GM19099 (cell line): ENCODE measurements around the gene MED27.

Experiments used
- POLR2A ChIP-seq: IDR thresholded peaks from 3 replicates; pipeline ENCODE4 v1.6.1; 2011; ENCODE audit warnings: low read depth; ENCODE audit not compliant: insufficient read length; ENCODE audit errors: extremely low read depth

MED27 gene

GRCh38 chr9:132039284-132039683, 40.4 kb downstream of the MED27 start:
- TF ChIP-seq POLR2A, result no peak

- TF ChIP-seq POLR2A, result no peak
Observed at GRCh38 chr9:132037458-132037857, 42.2 kb downstream of the MED27 start.

- no peak for TF ChIP-seq POLR2A
Observed at GRCh38 chr9:132036521-132036920, 43.1 kb downstream of the MED27 start.

GRCh38 chr9:132035679-132036078, 44.0 kb downstream of the MED27 start:
- no peak for TF ChIP-seq POLR2A

- TF ChIP-seq POLR2A, result no peak
Observed at GRCh38 chr9:132032238-132032950, 47.3 kb downstream of the MED27 start.

- no peak for TF ChIP-seq POLR2A
Observed at GRCh38 chr9:132031467-132032237, 48.0 kb downstream of the MED27 start.

GRCh38 chr9:132030626-132031325, 48.9 kb downstream of the MED27 start:
- TF ChIP-seq POLR2A, result no peak

- no peak for TF ChIP-seq POLR2A
Observed at GRCh38 chr9:132027752-132028663, 51.7 kb downstream of the MED27 start.

- TF ChIP-seq POLR2A, result no peak
Observed at GRCh38 chr9:132026932-132027585, 52.6 kb downstream of the MED27 start.

GRCh38 chr9:132025766-132026165, 53.9 kb downstream of the MED27 start:
- TF ChIP-seq POLR2A, result no peak

- no peak for TF ChIP-seq POLR2A
Observed at GRCh38 chr9:132024589-132024988, 55.1 kb downstream of the MED27 start.

GRCh38 chr9:132023419-132024180, 56.1 kb downstream of the MED27 start:
- TF ChIP-seq POLR2A, result no peak

- TF ChIP-seq POLR2A, result no peak
Observed at GRCh38 chr9:132020820-132021510, 58.7 kb downstream of the MED27 start.

- TF ChIP-seq POLR2A, result no peak
Observed at GRCh38 chr9:132020272-132020671, 59.4 kb downstream of the MED27 start.
